K562 (cell line): ENCODE data around the gene SNX14. TPM values are rescaled to one million over a fixed set of nuclear protein-coding genes. Genes with fewer than 3 reads are reported as not detected.

ENCODE experiments used
- ATF4 ChIP-seq: fragments of 450-650 bp; formaldehyde crosslinking; IDR thresholded peaks from 2 replicates; pipeline ENCODE4 v1.4.0; 2022; ENCODE audit warnings: mild to moderate bottlenecking, moderate library complexity
- JUNB ChIP-seq: fragments of 450-650 bp; formaldehyde crosslinking; conservative IDR thresholded peaks from 2 replicates; pipeline ENCODE4 v1.4.0; 2020; ENCODE audit warnings: mild to moderate bottlenecking
- PHB2 ChIP-seq: fragments of 450-650 bp; IDR thresholded peaks from 2 replicates; pipeline ENCODE4 v1.6.1; 2017; ENCODE audit warnings: low read depth
- PKNOX1 ChIP-seq: fragments of 450-650 bp; IDR thresholded peaks from 2 replicates; pipeline ENCODE4 v1.6.1; 2016
- SIRT6 ChIP-seq: IDR thresholded peaks from one replicate; pipeline ENCODE4 v1.6.1; 2012; ENCODE audit warnings: low read depth, mild to moderate bottlenecking, control low read depth, inconsistent platforms, low read length, moderate library complexity
- TEAD1 ChIP-seq, 2 experiments: fragments of 450-650 bp in 1 of 2; sonication (generic) in 1 of 2; formaldehyde crosslinking; IDR thresholded peaks; 2 replicates each; pipeline versions ENCODE4 v1.4.0 to v1.8.0; 2020 to 2022; ENCODE audit warnings: mild to moderate bottlenecking in 2 of 2, missing genetic modification reagents in 1 of 2
- TRIM25 ChIP-seq: fragments of 450-650 bp; IDR thresholded peaks from 2 replicates; pipeline ENCODE4 v1.7.0; 2016; ENCODE audit warnings: borderline replicate concordance
- ZHX1 ChIP-seq: fragments of 150-350 bp; conservative IDR thresholded peaks from 2 replicates; pipeline ENCODE4 v1.6.1; 2014; ENCODE audit warnings: low read length
- ZNF140 ChIP-seq: fragments of 250-450 bp; sonication (Bioruptor Pico); IDR thresholded peaks from 2 replicates; pipeline ENCODE4 v1.8.0; 2021; ENCODE audit warnings: moderate library complexity, mild to moderate bottlenecking, inconsistent platforms
- ZNF778 ChIP-seq: fragments of 450-650 bp; formaldehyde crosslinking; IDR thresholded peaks from 2 replicates; pipeline ENCODE4 v1.4.0; 2020; ENCODE audit warnings: mild to moderate bottlenecking, moderate library complexity
- polyA plus RNA-seq, 8 experiments: library from polyadenylated mRNA; depleted of rRNA in 4 of 8; stranded (reverse) in 5 of 8; unstranded in 3 of 8; fragments of >200 nt; fragmentation: Nextera tagmentation in 2 of 8; fragmentation: Illumina TruSeq in 1 of 8; extraction: Ambion mirVana in 2 of 8; extraction: Trizol in 1 of 8; gene quantifications; 2 replicates each; pipeline versions ENCODE4 v1.2.1 to v1.2.3, GENCODE V29; 2011 to 2014; ENCODE audit warnings: inconsistent platforms in 1 of 8, missing spikeins in 1 of 8
- total RNA-seq, 7 experiments: library from RNA; depleted of rRNA in 6 of 7; stranded (reverse); fragments of >200 nt in 6 of 7; fragmentation: Illumina TruSeq in 2 of 7; extraction: Trizol in 2 of 7; gene quantifications; 2 replicates each; pipeline versions ENCODE4 v1.2.1 to v1.2.3, GENCODE V29; 2011 to 2021; ENCODE audit warnings: low replicate concordance in 1 of 7

Gene SNX14
- total and polyA plus RNA-seq, 9 of the 15 experiments (the other 6 are each of a cell fraction or from before 2014, with no cell fraction given) = 46.5 to 140 (median 71.2) TPM

GRCh38 chr6:85593438-85594196 lies at the start of gene SNX14 (continued):
- TF ChIP-seq PKNOX1 (peak; percentile 85), JUNB (CRISPR knock-in tag) (no peak), TRIM25 (no peak), PHB2 (no peak), ATF4 (CRISPR knock-in tag) (no peak), ZHX1 (no peak), SIRT6 (no peak), ZNF778 (CRISPR knock-in tag) (no peak), TEAD1 (CRISPR knock-in tag; IDR thresholded peaks at IDR 0.05) (peak in 1 of 2 experiments; percentile 89; a peak in 1 of 4 replicates), ZNF140 (CRISPR knock-in tag) (no peak)
